ENCODE results near the gene LSM11. TPM values are rescaled to one million over a fixed set of nuclear protein-coding genes. Genes with fewer than 3 reads are reported as not detected.
"Not testable (repeated sequence)": the region's sequence is repeated elsewhere in the genome, so short reads cannot be mapped to it uniquely, and the experiment has no call there.

The LSM11 gene
- 1 to 10 TPM; 4.8 to 5.3 TPM for total RNA-seq

DNA sequence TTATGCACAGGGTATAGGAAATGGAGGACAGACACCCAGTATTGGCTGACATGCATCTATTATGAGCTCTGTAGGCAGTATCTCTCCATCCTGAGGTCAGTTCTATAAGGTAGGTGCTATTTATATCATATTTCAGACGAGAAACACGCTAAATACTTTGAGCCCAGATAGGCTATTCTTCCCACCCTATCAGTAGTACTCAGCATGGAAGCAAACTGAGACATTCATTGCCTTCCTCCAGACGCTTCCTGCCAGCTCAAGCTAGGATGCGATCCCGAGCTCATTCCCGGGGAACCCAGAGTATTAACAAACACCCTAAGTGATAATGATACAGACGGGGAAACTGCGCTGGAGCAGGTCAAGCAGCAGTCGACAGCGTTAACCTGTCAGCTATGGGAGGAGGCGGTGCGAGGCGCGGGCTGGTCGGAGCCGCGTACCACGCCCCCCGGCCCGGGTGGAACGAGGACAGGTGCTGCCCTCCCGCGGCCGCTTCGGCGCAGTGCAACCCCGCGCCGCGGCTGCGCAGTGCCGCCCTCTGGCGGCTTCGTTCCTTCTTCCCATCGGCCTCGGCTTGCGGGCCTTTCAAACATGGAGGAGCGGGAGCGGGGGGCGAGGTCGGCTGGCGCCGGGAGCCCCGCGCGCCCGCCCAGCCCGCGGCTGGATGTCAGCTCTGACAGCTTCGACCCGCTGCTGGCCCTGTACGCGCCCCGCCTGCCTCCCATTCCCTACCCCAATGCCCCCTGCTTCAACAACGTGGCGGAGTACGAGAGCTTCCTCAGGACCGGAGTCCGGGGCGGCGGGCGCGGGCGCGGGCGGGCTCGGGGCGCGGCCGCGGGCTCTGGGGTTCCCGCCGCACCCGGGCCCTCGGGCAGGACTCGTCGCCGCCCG, at the start of gene LSM11:
LSM11 (plus strand) TSS at position 550 of the 888 bp plus-strand sequence; CDS start at position 589, 39 bp downstream.
- Mint-ChIP-seq H3K27me3 (no peaks in the 10 kb centered on the region), H3K9me3 (no peaks in the 10 kb centered on the region), H3K27ac (peak within 1 kb of the TSS; percentile 86), H3K36me3 (ENCODE audit: low read depth) (peaks cover 11% of the 10 kb centered on the region), H3K4me1 (peaks cover 33% of the 10 kb centered on the region), H3K4me3 (peak within 1 kb of the TSS; percentile 86)
- POLR2A ChIA-PET, result no interaction called here
- CTCF ChIA-PET, result interaction anchor here (0.5 to 2.6 kb wide), 89 partner anchors 9 to 601 kb away, joined by 3 to 31 read pairs (median 4); partner anchors contain the start of genes MED7, NIPAL4 and THG1L
- DNase-seq, result peak; percentile 88

GRCh38 chr5:157693816-157694215, 49.7 kb upstream of the LSM11 start:
- CTCF ChIA-PET; H3K36me3 Mint-ChIP-seq (ENCODE audit: low read depth); H3K4me1 Mint-ChIP-seq; H3K27me3 Mint-ChIP-seq; DNase-seq; H3K27ac Mint-ChIP-seq; POLR2A ChIA-PET; H3K4me3 Mint-ChIP-seq: not testable (repeated sequence)
- peaks cover 17% of the 10 kb centered on the region for H3K9me3 Mint-ChIP-seq

- Mint-ChIP-seq H3K36me3 (ENCODE audit: low read depth) (peaks cover 10% of the 10 kb centered on the region), H3K9me3 (peaks cover 20% of the 10 kb centered on the region)
- CTCF ChIA-PET, DNase-seq, H3K4me1 Mint-ChIP-seq, H3K27ac Mint-ChIP-seq, H3K27me3 Mint-ChIP-seq, H3K4me3 Mint-ChIP-seq: not testable (repeated sequence)
- POLR2A ChIA-PET, result interaction anchor here (0.6 kb wide), 1 partner anchor 39 kb away, joined by 3 read pairs; no protein-coding TSS in a partner anchor
Measured at GRCh38 chr5:157696154-157696553, 47.4 kb upstream of the LSM11 start.

DNA sequence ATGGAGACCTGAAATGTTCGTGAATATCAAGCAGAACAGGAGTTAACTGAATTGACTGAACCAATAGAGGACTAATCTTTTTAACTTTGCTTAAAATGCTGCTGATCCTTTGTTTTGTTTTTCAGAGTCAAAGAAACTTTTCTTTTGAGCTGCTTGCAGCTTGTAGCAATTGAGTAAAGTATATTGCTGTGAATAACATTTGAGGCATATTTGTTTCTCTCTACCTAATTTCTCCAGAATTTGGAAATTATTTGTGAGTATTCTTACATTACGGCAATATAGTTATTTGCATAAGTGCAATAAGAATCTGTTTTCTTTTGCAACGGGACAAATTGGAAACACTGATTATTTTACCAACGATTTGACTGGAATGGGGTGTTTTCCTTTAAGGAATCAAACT, 44.8 kb upstream of the LSM11 start:
- H3K27ac Mint-ChIP-seq; POLR2A ChIA-PET; H3K4me3 Mint-ChIP-seq; DNase-seq; H3K36me3 Mint-ChIP-seq (ENCODE audit: low read depth); H3K4me1 Mint-ChIP-seq: not testable (repeated sequence)
- CTCF ChIA-PET, result interaction anchor here (0.7 kb wide), 1 partner anchor 16 kb away, joined by 3 read pairs; no protein-coding TSS in a partner anchor
- H3K9me3 Mint-ChIP-seq, result peaks cover 17% of the 10 kb centered on the region
- H3K27me3 Mint-ChIP-seq, result peaks cover 15% of the 10 kb centered on the region

- Mint-ChIP-seq H3K4me3 (no peak overlapping the region), H3K27me3 (peaks cover 19% of the 10 kb centered on the region), H3K36me3 (ENCODE audit: low read depth) (peaks cover 3% of the 10 kb centered on the region), H3K9me3 (peaks cover 9% of the 10 kb centered on the region), H3K4me1 (no peaks in the 10 kb centered on the region), H3K27ac (no peak overlapping the region)
- no peak for DNase-seq
- CTCF ChIA-PET, result no interaction called here
- POLR2A ChIA-PET, result no interaction called here
Measured at GRCh38 chr5:157703736-157704135, 39.8 kb upstream of the LSM11 start.

- CTCF ChIA-PET, result interaction anchor here (0.6 to 2.4 kb wide), 5 partner anchors 10 to 277 kb away, joined by 3 to 10 read pairs (median 4); partner anchors contain the start of gene LSM11
- Mint-ChIP-seq H3K4me3 (no peak overlapping the region), H3K36me3 (ENCODE audit: low read depth) (no peaks in the 10 kb centered on the region), H3K9me3 (no peaks in the 10 kb centered on the region), H3K27me3 (peaks cover 10% of the 10 kb centered on the region), H3K27ac (no peak overlapping the region), H3K4me1 (no peaks in the 10 kb centered on the region)
- DNase-seq, result no peak
- POLR2A ChIA-PET, result no interaction called here
Measured at GRCh38 chr5:157708866-157709265, 34.6 kb upstream of the LSM11 start.

DNA sequence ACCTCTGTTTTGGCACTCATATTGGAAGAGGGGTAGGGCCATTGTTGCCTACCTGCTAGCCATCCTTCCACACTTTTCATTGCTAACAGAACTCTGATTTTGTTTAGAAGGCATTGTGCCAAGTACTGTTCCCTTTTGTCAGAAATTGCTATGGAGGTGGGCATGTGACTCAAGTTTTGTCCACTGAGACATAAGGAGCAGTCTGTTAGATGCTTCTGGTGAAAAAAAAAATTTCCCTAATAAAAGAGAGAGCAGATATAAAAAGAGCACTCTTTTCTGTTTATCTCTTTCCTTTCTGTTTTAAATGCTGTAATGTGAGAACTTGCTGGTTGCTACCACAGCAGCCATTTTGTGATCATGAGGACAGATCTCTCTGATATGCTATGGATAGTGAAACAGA, 34.2 kb upstream of the LSM11 start:
- no peak for DNase-seq
- ChIA-PET CTCF (interaction anchor here (0.6 to 1.1 kb wide), 2 partner anchors 228 to 277 kb away, joined by 4 read pairs; no protein-coding TSS in a partner anchor), POLR2A (no interaction called here)
- Mint-ChIP-seq H3K36me3 (ENCODE audit: low read depth) (no peaks in the 10 kb centered on the region), H3K4me3 (no peak overlapping the region), H3K9me3 (no peaks in the 10 kb centered on the region), H3K4me1 (no peaks in the 10 kb centered on the region), H3K27me3 (peaks cover 10% of the 10 kb centered on the region), H3K27ac (no peak overlapping the region)

GRCh38 chr5:157710431-157710830, 33.1 kb upstream of the LSM11 start:
- H3K4me3 Mint-ChIP-seq, result no peak overlapping the region
- CTCF ChIA-PET, result no interaction called here
- no peak for DNase-seq
- peaks cover 4% of the 10 kb centered on the region for H3K27me3 Mint-ChIP-seq
- H3K4me1 Mint-ChIP-seq, result no peaks in the 10 kb centered on the region
- no peak overlapping the region for H3K27ac Mint-ChIP-seq
- H3K36me3 Mint-ChIP-seq (ENCODE audit: low read depth), result no peaks in the 10 kb centered on the region
- H3K9me3 Mint-ChIP-seq, result no peaks in the 10 kb centered on the region
- POLR2A ChIA-PET, result no interaction called here

DNA sequence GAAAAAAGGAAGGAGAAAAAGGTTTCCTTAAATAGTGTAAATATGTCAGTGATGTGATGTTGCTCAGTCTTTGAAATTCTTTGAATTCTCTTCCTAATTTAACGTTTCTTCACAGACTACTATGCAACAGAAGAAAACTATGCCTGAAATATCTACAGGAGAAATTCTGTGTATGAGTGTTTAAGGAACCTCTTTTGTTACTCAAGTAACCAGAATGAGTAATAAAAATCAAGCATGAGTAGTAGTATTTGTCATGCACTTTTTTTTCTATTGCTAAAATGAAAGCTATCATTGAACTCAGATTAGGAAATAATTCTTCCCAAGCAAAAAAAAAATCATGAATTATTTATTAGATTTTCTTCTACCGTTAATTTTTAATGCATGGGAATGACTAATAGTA, 32.6 kb upstream of the LSM11 start:
- POLR2A ChIA-PET, result no interaction called here
- Mint-ChIP-seq H3K36me3 (ENCODE audit: low read depth) (no peaks in the 10 kb centered on the region), H3K9me3 (no peaks in the 10 kb centered on the region), H3K4me1 (no peaks in the 10 kb centered on the region), H3K27me3 (peaks cover 4% of the 10 kb centered on the region), H3K4me3 (no peak overlapping the region), H3K27ac (no peak overlapping the region)
- no peak for DNase-seq
- CTCF ChIA-PET, result no interaction called here

GRCh38 chr5:157713830-157714595, 29.5 kb upstream of the LSM11 start:
- Mint-ChIP-seq H3K4me1 (peaks cover 22% of the 10 kb centered on the region), H3K9me3 (no peaks in the 10 kb centered on the region), H3K27me3 (peaks cover 3% of the 10 kb centered on the region), H3K27ac (no peak overlapping the region), H3K36me3 (ENCODE audit: low read depth) (no peaks in the 10 kb centered on the region), H3K4me3 (no peak overlapping the region)
- ChIA-PET CTCF (no interaction called here), POLR2A (no interaction called here)
- DNase-seq, result no peak

DNA sequence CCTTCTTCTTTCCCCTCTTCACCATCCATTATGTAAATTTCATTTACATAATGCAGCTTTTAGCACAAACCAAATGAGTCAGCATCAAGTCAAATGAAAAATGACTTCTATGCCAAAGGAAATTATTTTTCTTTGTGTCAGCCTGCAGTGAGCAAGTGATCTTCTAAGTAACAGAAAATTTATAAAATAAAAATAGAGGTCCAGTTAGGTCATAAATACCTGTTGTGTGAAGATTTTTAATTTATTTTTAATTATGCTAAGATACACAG, 29.0 kb upstream of the LSM11 start:
- Mint-ChIP-seq H3K4me3 (no peak overlapping the region), H3K27ac (no peak overlapping the region), H3K27me3 (peaks cover under 1% of the 10 kb centered on the region), H3K36me3 (ENCODE audit: low read depth) (no peaks in the 10 kb centered on the region), H3K9me3 (no peaks in the 10 kb centered on the region), H3K4me1 (peaks cover 22% of the 10 kb centered on the region)
- DNase-seq, result no peak
- POLR2A ChIA-PET, result no interaction called here
- CTCF ChIA-PET, result no interaction called here

GRCh38 chr5:157718519-157718918, 25.0 kb upstream of the LSM11 start:
- peak overlapping the region; percentile 86 for H3K27ac Mint-ChIP-seq
- no peaks in the 10 kb centered on the region for H3K27me3 Mint-ChIP-seq
- peaks cover 30% of the 10 kb centered on the region for H3K4me1 Mint-ChIP-seq
- peak; percentile 46 for DNase-seq
- ChIA-PET POLR2A (no interaction called here), CTCF (interaction anchor here (0.5 to 2.1 kb wide), 30 partner anchors 9 to 1496 kb away, joined by 3 to 6 read pairs (median 4); partner anchors contain the start of genes LSM11 and THG1L)
- peaks cover 5% of the 10 kb centered on the region for H3K9me3 Mint-ChIP-seq
- H3K4me3 Mint-ChIP-seq, result no peak overlapping the region
- peaks cover 9% of the 10 kb centered on the region for H3K36me3 Mint-ChIP-seq (ENCODE audit: low read depth)

- H3K9me3 Mint-ChIP-seq, result peaks cover 5% of the 10 kb centered on the region
- H3K27me3 Mint-ChIP-seq, result no peaks in the 10 kb centered on the region
- H3K4me3 Mint-ChIP-seq, result no peak overlapping the region
- ChIA-PET POLR2A (no interaction called here), CTCF (interaction anchor here (0.7 to 1.9 kb wide), 20 partner anchors 8 to 530 kb away, joined by 3 to 6 read pairs (median 4); partner anchors contain the start of genes LSM11 and THG1L)
- H3K27ac Mint-ChIP-seq, result no peak overlapping the region
- DNase-seq, result no peak
- H3K4me1 Mint-ChIP-seq, result peaks cover 30% of the 10 kb centered on the region
- peaks cover 11% of the 10 kb centered on the region for H3K36me3 Mint-ChIP-seq (ENCODE audit: low read depth)
Measured at GRCh38 chr5:157719245-157719644, 24.3 kb upstream of the LSM11 start.

All from activated CD4-positive, alpha-beta T cell treated with anti-CD3 and anti-CD28 coated beads, Interleukin-2, amount 10 ng/mL, durations not matched to agents 7 days and 5 days (primary cell).